Neural cell (in vitro differentiated cells): ENCODE data around the gene ADGRG3. TPM values are rescaled to one million over a fixed set of nuclear protein-coding genes. Genes with fewer than 3 reads are reported as not detected.

ENCODE experiments used
- H2AFZ ChIP-seq: fragments of 200-600, 300-800 bp; sonication (generic), shearing (Covaris generic); 2 replicates; pipeline ENCODE4 v1.6.0; 2014; ENCODE audit warnings: low read depth, mild to moderate bottlenecking, antibody characterized with exemption, low read length, moderate library complexity
- H3F3A ChIP-seq: fragments of 200-600 bp; shearing (Covaris generic); 2 replicates; pipeline ENCODE4 v1.6.1; 2016; ENCODE audit warnings: mild to moderate bottlenecking, moderate library complexity, mixed read lengths, antibody characterized with exemption, low read length; ENCODE audit not compliant: insufficient read depth, poor library complexity, severe bottlenecking
- H3K27ac ChIP-seq: fragments of 200-600, 300-800 bp; sonication (generic), shearing (Covaris generic); 2 replicates; pipeline ENCODE4 v1.5.1; 2014; ENCODE audit warnings: mild to moderate bottlenecking, low read length, moderate library complexity
- H3K27me3 ChIP-seq: fragments of 300-800, 200-600 bp; sonication (generic), shearing (Covaris generic); 2 replicates; pipeline ENCODE4 v1.6.0; 2014; ENCODE audit warnings: mild to moderate bottlenecking, low read depth, low read length, moderate library complexity; ENCODE audit not compliant: insufficient read depth
- H3K36me3 ChIP-seq: fragments of 300-800, 200-600 bp; sonication (generic), shearing (Covaris generic); 2 replicates; pipeline ENCODE4 v1.5.1; 2014; ENCODE audit warnings: mild to moderate bottlenecking, antibody characterized with exemption, low read length, moderate library complexity; ENCODE audit not compliant: insufficient read depth
- H3K4me2 ChIP-seq: fragments of 300-800, 200-600 bp; sonication (generic), shearing (Covaris generic); 2 replicates; pipeline ENCODE4 v1.6.0; 2014; ENCODE audit warnings: mild to moderate bottlenecking, low read length
- H3K4me3 ChIP-seq: fragments of 300-800, 200-600 bp; sonication (generic), shearing (Covaris generic); 2 replicates; pipeline ENCODE4 v1.5.1; 2014; ENCODE audit warnings: mild to moderate bottlenecking, low read length, moderate library complexity
- H3K79me2 ChIP-seq: fragments of 200-600 bp; shearing (Covaris generic); replicated peaks from 2 replicates; pipeline ENCODE4 v1.6.0; 2014; ENCODE audit warnings: mild to moderate bottlenecking, low read length, moderate library complexity; ENCODE audit not compliant: insufficient read depth
- H3K9ac ChIP-seq: fragments of 300-800, 200-600 bp; sonication (generic), shearing (Covaris generic); 2 replicates; pipeline ENCODE4 v1.6.1; 2016; ENCODE audit warnings: mild to moderate bottlenecking, low read length, mixed read lengths
- H3K9me2 ChIP-seq: fragments of 200-600 bp; shearing (Covaris generic); 2 replicates; pipeline ENCODE4 v1.6.1; 2016; ENCODE audit warnings: mild to moderate bottlenecking, low read length, mixed read lengths; ENCODE audit not compliant: insufficient read depth
- H3K9me3 ChIP-seq: fragments of 200-600, 300-800 bp; sonication (generic), shearing (Covaris generic); 2 replicates; pipeline ENCODE4 v1.6.1; 2016; ENCODE audit warnings: mild to moderate bottlenecking, mixed run types, low read length, moderate library complexity, mixed read lengths
- H4K20me1 ChIP-seq: fragments of 200-600 bp; shearing (Covaris generic); 2 replicates; pipeline ENCODE4 v1.6.1; 2016; ENCODE audit warnings: mild to moderate bottlenecking, mixed run types; ENCODE audit not compliant: insufficient read depth
- CTCF ChIP-seq: fragments of 450-650 bp; IDR thresholded peaks from 2 replicates; pipeline ENCODE4 v1.5.1; 2014; ENCODE audit warnings: antibody characterized with exemption, mild to moderate bottlenecking, moderate library complexity; ENCODE audit not compliant: poor library complexity, severe bottlenecking
- EP300 ChIP-seq: fragments of 450-650 bp; conservative IDR thresholded peaks from 2 replicates; pipeline ENCODE4 v1.6.1; 2014; ENCODE audit warnings: antibody characterized with exemption, mild to moderate bottlenecking, moderate library complexity; ENCODE audit not compliant: poor library complexity, severe bottlenecking
- EZH2 ChIP-seq: fragments of 200-600, 300-800 bp; shearing (Covaris generic), sonication (generic); IDR thresholded peaks from 2 replicates; pipeline ENCODE4 v1.6.1; 2014; ENCODE audit warnings: antibody characterized with exemption, low read length, borderline replicate concordance, mild to moderate bottlenecking; ENCODE audit not compliant: insufficient read depth, poor library complexity, severe bottlenecking
- MXI1 ChIP-seq: fragments of 450-650 bp; conservative IDR thresholded peaks from 2 replicates; pipeline ENCODE4 v1.6.1; 2014; ENCODE audit warnings: antibody characterized with exemption, mild to moderate bottlenecking; ENCODE audit not compliant: poor library complexity, severe bottlenecking
- POLR2AphosphoS5 ChIP-seq: IDR thresholded peaks from 2 replicates; pipeline ENCODE4 v1.6.1; 2012
- RAD21 ChIP-seq: fragments of 450-650 bp; conservative IDR thresholded peaks from 2 replicates; pipeline ENCODE4 v1.6.1; 2014; ENCODE audit warnings: antibody characterized with exemption, mild to moderate bottlenecking, moderate library complexity
- REST ChIP-seq: IDR thresholded peaks from 2 replicates; pipeline ENCODE4 v1.6.1; 2012; ENCODE audit warnings: borderline replicate concordance
- SMC3 ChIP-seq: fragments of 450-650 bp; conservative IDR thresholded peaks from 2 replicates; pipeline ENCODE4 v1.6.1; 2014; ENCODE audit warnings: antibody characterized with exemption, mild to moderate bottlenecking, moderate library complexity; ENCODE audit not compliant: poor library complexity
- TAF1 ChIP-seq: IDR thresholded peaks from 2 replicates; pipeline ENCODE4 v1.6.1; 2012; ENCODE audit warnings: low read depth
- polyA plus RNA-seq: library from polyadenylated mRNA; depleted of rRNA; stranded (reverse); fragments of >200 nt; gene quantifications from 2 replicates; pipeline ENCODE4 v1.2.3, GENCODE V29; 2014

The ADGRG3 gene
- polyA plus RNA-seq, 1 donor from 2014 or later, result 0.62 TPM

- no peaks in the 10 kb centered on the region for H4K20me1 ChIP-seq
- H2AFZ ChIP-seq, result no peak overlapping the region
- no peaks in the 10 kb centered on the region for H3K9me3 ChIP-seq
- H3K9ac ChIP-seq, result no peak overlapping the region
- H3K36me3 ChIP-seq, result peaks cover 34% of the 10 kb centered on the region
- no peaks in the 10 kb centered on the region for H3F3A ChIP-seq
- H3K9me2 ChIP-seq, result no peaks in the 10 kb centered on the region
- no peak overlapping the region for H3K4me2 ChIP-seq
- H3K4me3 ChIP-seq, result no peak overlapping the region
- no peak overlapping the region for H3K27ac ChIP-seq
- TF ChIP-seq EZH2 (no peak), EP300 (no peak), MXI1 (no peak), TAF1 (no peak), POLR2AphosphoS5 (no peak), RAD21 (no peak), CTCF (no peak), SMC3 (no peak), REST (no peak)
- no peaks in the 10 kb centered on the region for H3K27me3 ChIP-seq
- no peaks in the 10 kb centered on the region for H3K79me2 ChIP-seq
Observed at GRCh38 chr16:57658878-57659674, 9.0 kb upstream of the ADGRG3 start.

GRCh38 chr16:57660715-57661463, 7.2 kb upstream of the ADGRG3 start:
- H3F3A ChIP-seq, result no peaks in the 10 kb centered on the region

More at GRCh38 chr16:57660715-57661463, 7.2 kb upstream of the ADGRG3 start:
- Histone ChIP-seq H3K4me2 (no peak overlapping the region), H3K27me3 (no peaks in the 10 kb centered on the region), H3K27ac (no peak overlapping the region), H3K36me3 (peaks cover 27% of the 10 kb centered on the region), H4K20me1 (no peaks in the 10 kb centered on the region), H3K79me2 (no peaks in the 10 kb centered on the region), H3K4me3 (no peak overlapping the region), H2AFZ (no peak overlapping the region), H3K9me3 (no peaks in the 10 kb centered on the region), H3K9me2 (no peaks in the 10 kb centered on the region), H3K9ac (no peak overlapping the region)
- TF ChIP-seq MXI1, result no peak
- no peak for TF ChIP-seq CTCF
- TF ChIP-seq SMC3, result no peak
- no peak for TF ChIP-seq REST
- TF ChIP-seq EZH2, result no peak
- TF ChIP-seq RAD21, result no peak
- TF ChIP-seq EP300, result no peak
- no peak for TF ChIP-seq POLR2AphosphoS5
- no peak for TF ChIP-seq TAF1
